SJSA1 (cell line): ENCODE results near the gene LLGL2. TPM values are rescaled to one million over a fixed set of nuclear protein-coding genes. Genes with fewer than 3 reads are reported as not detected.
"Not testable (repeated sequence)": the region's sequence is repeated elsewhere in the genome, so short reads cannot be mapped to it uniquely, and the experiment has no call there.

ENCODE experiments used
- DNase-seq, 2 experiments: peaks; one replicate each; pipeline ENCODE4 v3.0.0-alpha.2; 2015 to 2020; ENCODE audit warnings: low spot score in 2 of 2, low read depth in 1 of 2
- H3K27ac ChIP-seq: fragments of 250-450 bp; sonication (Bioruptor Pico); 2 replicates; pipeline ENCODE4 v1.5.1; 2020; ENCODE audit warnings: mild to moderate bottlenecking, moderate library complexity
- H3K27me3 ChIP-seq: fragments of 250-450 bp; sonication (Bioruptor Pico); replicated peaks from 2 replicates; pipeline ENCODE4 v1.5.1; 2020; ENCODE audit warnings: mild to moderate bottlenecking, moderate library complexity
- H3K36me3 ChIP-seq: fragments of 250-450 bp; sonication (Bioruptor Pico); 2 replicates; pipeline ENCODE4 v1.5.1; 2020; ENCODE audit warnings: mild to moderate bottlenecking
- H3K4me1 ChIP-seq: fragments of 250-450 bp; sonication (Bioruptor Pico); replicated peaks from 2 replicates; pipeline ENCODE4 v1.6.1; 2021; ENCODE audit warnings: mild to moderate bottlenecking
- H3K4me3 ChIP-seq: fragments of 250-450 bp; sonication (Bioruptor Pico); 2 replicates; pipeline ENCODE4 v1.5.1; 2020; ENCODE audit warnings: mild to moderate bottlenecking
- H3K9me3 ChIP-seq: fragments of 250-450 bp; sonication (Bioruptor Pico); replicated peaks from 2 replicates; pipeline ENCODE4 v1.5.1; 2020; ENCODE audit warnings: mild to moderate bottlenecking
- total RNA-seq: library from RNA; depleted of rRNA; stranded (reverse); fragments of >200 nt; shearing (Covaris generic); gene quantifications from 2 replicates; pipeline ENCODE4 v1.2.3, GENCODE V29; 2014

LLGL2 gene
- total RNA-seq, 1 experiment from 2014 or later, result 6.6 TPM

GRCh38 chr17:75590849-75591721, 65.6 kb downstream of the LLGL2 start:
- H3K4me1 ChIP-seq, result peaks cover 16% of the 10 kb centered on the region
- DNase-seq, result no peak
- H3K36me3 ChIP-seq, result peaks cover 7% of the 10 kb centered on the region
- no peak overlapping the region for H3K27ac ChIP-seq
- H3K9me3 ChIP-seq, result peaks cover 15% of the 10 kb centered on the region
- no peak overlapping the region for H3K4me3 ChIP-seq
- peaks cover 27% of the 10 kb centered on the region for H3K27me3 ChIP-seq

- Histone ChIP-seq H3K36me3 (peaks cover 7% of the 10 kb centered on the region), H3K9me3 (peaks cover 15% of the 10 kb centered on the region), H3K27me3 (peaks cover 22% of the 10 kb centered on the region), H3K4me1 (peaks cover 16% of the 10 kb centered on the region), H3K4me3 (no peak overlapping the region), H3K27ac (no peak overlapping the region)
- no peak for DNase-seq
Observed at GRCh38 chr17:75591722-75592302, 66.3 kb downstream of the LLGL2 start.

- Histone ChIP-seq H3K36me3 (peaks cover 7% of the 10 kb centered on the region), H3K9me3 (peaks cover 15% of the 10 kb centered on the region), H3K27me3 (peaks cover 16% of the 10 kb centered on the region), H3K27ac (no peak overlapping the region), H3K4me3 (no peak overlapping the region), H3K4me1 (peaks cover 16% of the 10 kb centered on the region)
- no peak for DNase-seq
Observed at GRCh38 chr17:75592348-75593020, 67.0 kb downstream of the LLGL2 start.

- H3K36me3 ChIP-seq, DNase-seq, H3K9me3 ChIP-seq, H3K27ac ChIP-seq, H3K27me3 ChIP-seq, H3K4me3 ChIP-seq: not testable (repeated sequence)
- peaks cover 12% of the 10 kb centered on the region for H3K4me1 ChIP-seq
Observed at GRCh38 chr17:75593430-75593829, 67.9 kb downstream of the LLGL2 start.

- no peak overlapping the region for H3K27ac ChIP-seq
- DNase-seq, result no peak
- peaks cover 1% of the 10 kb centered on the region for H3K4me1 ChIP-seq
- no peak overlapping the region for H3K4me3 ChIP-seq
- H3K36me3 ChIP-seq, result no peaks in the 10 kb centered on the region
- H3K27me3 ChIP-seq, result 0 out of 2 replicates have a peak, but pooled peaks cover 2% of the 10 kb centered on the region
- H3K9me3 ChIP-seq, result peaks cover 5% of the 10 kb centered on the region; the same call in 1 of the 2 replicates
Observed at GRCh38 chr17:75594499-75595283, 69.2 kb downstream of the LLGL2 start.

- no peaks in the 10 kb centered on the region; the same call in 1 of the 2 replicates for H3K9me3 ChIP-seq
- H3K27me3 ChIP-seq, result 0 out of 2 replicates have a peak, but pooled peaks cover 2% of the 10 kb centered on the region
- no peak for DNase-seq
- no peak overlapping the region for H3K27ac ChIP-seq
- H3K4me1 ChIP-seq, result no peaks in the 10 kb centered on the region
- no peak overlapping the region for H3K4me3 ChIP-seq
- no peaks in the 10 kb centered on the region for H3K36me3 ChIP-seq
Observed at GRCh38 chr17:75595284-75595919, 69.9 kb downstream of the LLGL2 start.

GRCh38 chr17:75595920-75596313, 70.4 kb downstream of the LLGL2 start:
- 0 out of 2 replicates have a peak, but pooled peaks cover 2% of the 10 kb centered on the region for H3K27me3 ChIP-seq
- no peaks in the 10 kb centered on the region for H3K36me3 ChIP-seq
- DNase-seq, result no peak
- no peak overlapping the region for H3K27ac ChIP-seq
- no peak overlapping the region for H3K4me3 ChIP-seq
- H3K9me3 ChIP-seq, result no peaks in the 10 kb centered on the region
- no peaks in the 10 kb centered on the region for H3K4me1 ChIP-seq

- Histone ChIP-seq H3K36me3 (no peaks in the 10 kb centered on the region), H3K4me1 (no peaks in the 10 kb centered on the region), H3K4me3 (no peak overlapping the region), H3K27ac (no peak overlapping the region), H3K9me3 (no peaks in the 10 kb centered on the region), H3K27me3 (0 out of 2 replicates have a peak, but pooled peaks cover 2% of the 10 kb centered on the region)
- DNase-seq, result no peak
Observed at GRCh38 chr17:75596320-75597087, 71.0 kb downstream of the LLGL2 start.

- peak; percentile 50 to 81 for DNase-seq
- no peaks in the 10 kb centered on the region for H3K27me3 ChIP-seq
Observed at GRCh38 chr17:75601057-75601987, 75.8 kb downstream of the LLGL2 start.

GRCh38 chr17:75602644-75603043, 77.1 kb downstream of the LLGL2 start:
- H3K27me3 ChIP-seq, result no peaks in the 10 kb centered on the region
- H3K4me3 ChIP-seq, result no peak overlapping the region
- H3K27ac ChIP-seq, result no peak overlapping the region
- H3K4me1 ChIP-seq, result no peaks in the 10 kb centered on the region
- no peaks in the 10 kb centered on the region for H3K36me3 ChIP-seq
- no peaks in the 10 kb centered on the region for H3K9me3 ChIP-seq
- DNase-seq, result no peak

More at GRCh38 chr17:75601057-75601987, 75.8 kb downstream of the LLGL2 start:
- Histone ChIP-seq H3K9me3 (no peaks in the 10 kb centered on the region), H3K36me3 (no peaks in the 10 kb centered on the region), H3K4me1 (no peaks in the 10 kb centered on the region), H3K4me3 (no peak overlapping the region), H3K27ac (no peak overlapping the region)

- DNase-seq, result no peak
Observed at GRCh38 chr17:75603123-75603522, 77.6 kb downstream of the LLGL2 start.

More at GRCh38 chr17:75603123-75603522, 77.6 kb downstream of the LLGL2 start:
- H3K9me3 ChIP-seq, result no peaks in the 10 kb centered on the region
- no peaks in the 10 kb centered on the region for H3K27me3 ChIP-seq
- no peaks in the 10 kb centered on the region for H3K4me1 ChIP-seq
- no peaks in the 10 kb centered on the region for H3K36me3 ChIP-seq
- H3K4me3 ChIP-seq, result no peak overlapping the region
- H3K27ac ChIP-seq, result no peak overlapping the region
